Measurements from ENCODE around the gene VSNL1. TPM values are rescaled to one million over a fixed set of nuclear protein-coding genes. Genes with fewer than 3 reads are reported as not detected.

VSNL1 gene
- total RNA-seq, 1 experiment from 2014 or later: 0.43 TPM

DNA sequence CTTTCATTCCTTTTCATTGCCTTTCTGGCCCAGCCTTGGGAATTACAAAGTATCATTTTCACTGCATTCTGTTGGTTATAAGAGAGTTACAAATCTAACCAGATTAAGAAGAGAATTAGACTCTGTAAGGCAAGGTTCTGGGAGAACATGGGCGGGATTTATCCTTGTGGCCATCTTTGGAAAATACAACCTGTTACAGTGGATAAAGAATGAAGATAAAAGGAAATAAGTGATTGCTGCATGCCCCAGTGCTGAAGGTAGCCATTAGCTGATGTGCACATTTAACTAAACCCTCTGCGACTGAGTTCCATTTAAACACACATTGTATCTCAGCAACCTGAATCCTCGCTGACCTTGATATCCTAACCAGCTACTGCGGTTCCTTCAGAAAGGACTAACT lies 119.7 kb downstream of the VSNL1 start:
- no peaks in the 10 kb centered on the region for H3K9me3 ChIP-seq
- no peak overlapping the region for H3K4me3 ChIP-seq (ENCODE audit: low read depth, low read length)
- BruUV-seq (replicated peaks): no TSS peak
- no peaks in the 10 kb centered on the region for H3K36me3 ChIP-seq (ENCODE audit: control insufficient read depth, insufficient read depth, low read length)
- Mint-ChIP-seq H3K4me3 (ENCODE audit: unreplicated experiment) (no peak overlapping the region), H3K27ac (ENCODE audit: unreplicated experiment) (no peak overlapping the region), H3K36me3 (ENCODE audit: insufficient read depth, unreplicated experiment) (peaks cover 19% of the 10 kb centered on the region), H3K4me1 (ENCODE audit: low read depth, unreplicated experiment) (no peaks in the 10 kb centered on the region), H3K27me3 (ENCODE audit: insufficient read depth, unreplicated experiment) (no peaks in the 10 kb centered on the region), H3K9me3 (ENCODE audit: unreplicated experiment) (no peaks in the 10 kb centered on the region)
- H3K4me1 ChIP-seq: no peaks in the 10 kb centered on the region
- POLR2A ChIA-PET: no interaction called here
- CTCF ChIA-PET: interaction anchor here (0.6 to 1.0 kb wide), 2 partner anchors 11 to 14 kb away, joined by 3 to 5 read pairs; no protein-coding TSS in a partner anchor
- no peaks in the 10 kb centered on the region for H3K27me3 ChIP-seq (replicated peaks; ENCODE audit: control insufficient read depth, insufficient read depth, low read length)
- intact Hi-C loops (cut with micrococcal nuclease; ENCODE audit: unreplicated experiment): no loop called here
- TF ChIP-seq, protein P1, sequence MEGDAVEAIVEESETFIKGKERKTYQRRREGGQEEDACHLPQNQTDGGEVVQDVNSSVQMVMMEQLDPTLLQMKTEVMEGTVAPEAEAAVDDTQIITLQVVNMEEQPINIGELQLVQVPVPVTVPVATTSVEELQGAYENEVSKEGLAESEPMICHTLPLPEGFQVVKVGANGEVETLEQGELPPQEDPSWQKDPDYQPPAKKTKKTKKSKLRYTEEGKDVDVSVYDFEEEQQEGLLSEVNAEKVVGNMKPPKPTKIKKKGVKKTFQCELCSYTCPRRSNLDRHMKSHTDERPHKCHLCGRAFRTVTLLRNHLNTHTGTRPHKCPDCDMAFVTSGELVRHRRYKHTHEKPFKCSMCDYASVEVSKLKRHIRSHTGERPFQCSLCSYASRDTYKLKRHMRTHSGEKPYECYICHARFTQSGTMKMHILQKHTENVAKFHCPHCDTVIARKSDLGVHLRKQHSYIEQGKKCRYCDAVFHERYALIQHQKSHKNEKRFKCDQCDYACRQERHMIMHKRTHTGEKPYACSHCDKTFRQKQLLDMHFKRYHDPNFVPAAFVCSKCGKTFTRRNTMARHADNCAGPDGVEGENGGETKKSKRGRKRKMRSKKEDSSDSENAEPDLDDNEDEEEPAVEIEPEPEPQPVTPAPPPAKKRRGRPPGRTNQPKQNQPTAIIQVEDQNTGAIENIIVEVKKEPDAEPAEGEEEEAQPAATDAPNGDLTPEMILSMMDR (IDR thresholded peaks at IDR 0.05; ENCODE audit: insufficient read depth in 1 of 2, low read depth in 1 of 2, low read length in 1 of 2, severe bottlenecking in 1 of 2, unreplicated experiment in 1 of 2): no peak
- no peak for DNase-seq

DNA sequence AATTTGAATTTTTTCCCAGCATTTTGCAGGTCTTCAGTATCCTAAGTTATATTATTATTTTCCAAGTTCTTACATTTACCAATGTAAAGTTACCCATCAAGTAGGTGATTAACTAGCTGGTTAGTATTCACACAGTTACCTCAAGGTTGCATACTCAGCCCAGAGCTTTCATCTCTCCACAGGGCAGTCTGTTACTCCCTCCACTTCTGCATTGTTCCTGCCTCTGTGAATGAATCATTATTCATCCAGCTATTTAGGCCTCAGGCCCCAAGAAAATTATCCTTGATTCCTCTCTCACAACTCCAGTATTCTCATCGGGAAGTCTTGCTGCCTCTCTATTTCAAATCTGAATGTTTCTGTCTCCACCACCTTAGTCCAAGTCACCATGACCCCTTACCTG lies 121.0 kb downstream of the VSNL1 start:
- POLR2A ChIA-PET: no interaction called here
- Histone ChIP-seq H3K27me3 (replicated peaks; ENCODE audit: control insufficient read depth, insufficient read depth, low read length) (no peaks in the 10 kb centered on the region), H3K36me3 (ENCODE audit: control insufficient read depth, insufficient read depth, low read length) (no peaks in the 10 kb centered on the region), H3K4me3 (ENCODE audit: low read depth, low read length) (no peak overlapping the region), H3K4me1 (no peaks in the 10 kb centered on the region), H3K9me3 (no peaks in the 10 kb centered on the region)
- intact Hi-C loops (cut with micrococcal nuclease; ENCODE audit: unreplicated experiment): no loop called here
- TF ChIP-seq, protein P1 (IDR thresholded peaks at IDR 0.05; ENCODE audit: insufficient read depth in 1 of 2, low read depth in 1 of 2, low read length in 1 of 2, severe bottlenecking in 1 of 2, unreplicated experiment in 1 of 2): no peak
- DNase-seq: no peak
- Mint-ChIP-seq H3K4me3 (ENCODE audit: unreplicated experiment) (no peak overlapping the region), H3K27me3 (ENCODE audit: insufficient read depth, unreplicated experiment) (no peaks in the 10 kb centered on the region), H3K27ac (ENCODE audit: unreplicated experiment) (no peak overlapping the region), H3K9me3 (ENCODE audit: unreplicated experiment) (no peaks in the 10 kb centered on the region), H3K4me1 (ENCODE audit: low read depth, unreplicated experiment) (no peaks in the 10 kb centered on the region), H3K36me3 (ENCODE audit: insufficient read depth, unreplicated experiment) (peaks cover 19% of the 10 kb centered on the region)
- CTCF ChIA-PET: no interaction called here
- no TSS peak for BruUV-seq (replicated peaks)

DNA sequence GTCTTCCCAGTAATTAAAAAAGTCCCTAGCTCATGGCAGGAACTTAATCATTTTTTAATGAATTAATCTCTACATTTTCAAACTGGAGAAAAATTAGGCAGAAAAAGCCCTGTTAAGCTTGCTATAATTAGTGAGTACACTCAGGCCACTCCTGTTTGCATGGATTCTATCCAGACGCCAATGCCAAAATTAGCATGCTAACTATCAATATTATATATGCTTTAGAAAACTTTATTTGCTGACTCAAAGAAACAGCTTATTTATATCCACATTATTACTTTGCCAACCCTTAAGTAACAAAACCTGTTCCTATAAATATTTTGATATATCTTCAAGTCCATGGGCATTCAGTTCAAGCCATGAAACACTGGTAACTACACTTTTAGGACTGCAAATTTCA lies 122.2 kb downstream of the VSNL1 start:
- Histone ChIP-seq H3K4me3 (ENCODE audit: low read depth, low read length) (no peak overlapping the region), H3K36me3 (ENCODE audit: control insufficient read depth, insufficient read depth, low read length) (no peaks in the 10 kb centered on the region), H3K9me3 (no peaks in the 10 kb centered on the region), H3K27me3 (replicated peaks; ENCODE audit: control insufficient read depth, insufficient read depth, low read length) (no peaks in the 10 kb centered on the region), H3K4me1 (no peaks in the 10 kb centered on the region)
- Mint-ChIP-seq H3K4me1 (ENCODE audit: low read depth, unreplicated experiment) (no peaks in the 10 kb centered on the region), H3K27ac (ENCODE audit: unreplicated experiment) (no peak overlapping the region), H3K27me3 (ENCODE audit: insufficient read depth, unreplicated experiment) (no peaks in the 10 kb centered on the region), H3K4me3 (ENCODE audit: unreplicated experiment) (no peak overlapping the region), H3K36me3 (ENCODE audit: insufficient read depth, unreplicated experiment) (peaks cover 19% of the 10 kb centered on the region), H3K9me3 (ENCODE audit: unreplicated experiment) (no peaks in the 10 kb centered on the region)
- no TSS peak for BruUV-seq (replicated peaks)
- ChIA-PET CTCF (interaction anchor here (0.6 kb wide), 1 partner anchor 40 kb away, joined by 6 read pairs; no protein-coding TSS in a partner anchor), POLR2A (no interaction called here)
- intact Hi-C loops (cut with micrococcal nuclease; ENCODE audit: unreplicated experiment): no loop called here
- DNase-seq: no peak
- TF ChIP-seq, protein P1 (IDR thresholded peaks at IDR 0.05; ENCODE audit: insufficient read depth in 1 of 2, low read depth in 1 of 2, low read length in 1 of 2, severe bottlenecking in 1 of 2, unreplicated experiment in 1 of 2): no peak
